ENCODE results near the gene GAB2. TPM values are rescaled to one million over a fixed set of nuclear protein-coding genes. Genes with fewer than 3 reads are reported as not detected.

Gene GAB2
- total and polyA plus RNA-seq, 2 of the 13 experiments (the other 11 are each of a cell fraction or from before 2014, with no cell fraction given) = 4.1 to 8.6 TPM

DNA sequence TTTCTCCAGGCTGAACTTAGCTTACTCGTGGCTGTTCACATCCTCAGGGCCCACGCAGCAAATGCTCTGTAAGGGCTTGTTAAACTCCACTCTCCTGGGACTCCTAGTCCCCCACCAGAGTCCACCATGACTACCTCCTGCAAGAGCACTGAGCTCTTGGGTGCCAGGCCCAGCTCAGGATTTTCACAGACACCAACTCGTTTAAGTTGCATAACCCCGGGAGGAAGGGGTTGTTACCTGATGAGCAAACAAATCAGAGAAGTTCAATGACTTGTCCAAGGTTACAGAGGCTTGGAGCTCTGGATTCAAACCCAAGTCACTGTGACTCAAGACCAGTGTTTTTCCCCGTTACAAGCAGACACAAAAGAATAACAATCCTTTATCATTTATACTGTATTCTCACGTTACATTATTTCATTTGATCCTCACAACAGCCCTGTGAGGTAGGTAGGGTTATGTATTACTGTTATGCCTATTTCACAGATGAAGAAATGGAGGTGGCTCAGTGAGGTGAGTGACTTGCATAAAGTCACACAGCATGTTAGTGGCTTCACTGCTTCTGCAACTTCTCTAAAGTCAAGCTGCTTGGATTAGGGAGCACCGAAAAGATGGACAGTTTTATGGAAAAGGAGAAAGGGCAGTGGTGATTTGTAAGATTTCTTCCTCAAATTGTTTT lies 246.6 kb downstream of the GAB2 start (continued):
- TF ChIP-seq MNT (IDR thresholded peaks at IDR 0.05) = no peak
- TF ChIP-seq, protein P1, sequence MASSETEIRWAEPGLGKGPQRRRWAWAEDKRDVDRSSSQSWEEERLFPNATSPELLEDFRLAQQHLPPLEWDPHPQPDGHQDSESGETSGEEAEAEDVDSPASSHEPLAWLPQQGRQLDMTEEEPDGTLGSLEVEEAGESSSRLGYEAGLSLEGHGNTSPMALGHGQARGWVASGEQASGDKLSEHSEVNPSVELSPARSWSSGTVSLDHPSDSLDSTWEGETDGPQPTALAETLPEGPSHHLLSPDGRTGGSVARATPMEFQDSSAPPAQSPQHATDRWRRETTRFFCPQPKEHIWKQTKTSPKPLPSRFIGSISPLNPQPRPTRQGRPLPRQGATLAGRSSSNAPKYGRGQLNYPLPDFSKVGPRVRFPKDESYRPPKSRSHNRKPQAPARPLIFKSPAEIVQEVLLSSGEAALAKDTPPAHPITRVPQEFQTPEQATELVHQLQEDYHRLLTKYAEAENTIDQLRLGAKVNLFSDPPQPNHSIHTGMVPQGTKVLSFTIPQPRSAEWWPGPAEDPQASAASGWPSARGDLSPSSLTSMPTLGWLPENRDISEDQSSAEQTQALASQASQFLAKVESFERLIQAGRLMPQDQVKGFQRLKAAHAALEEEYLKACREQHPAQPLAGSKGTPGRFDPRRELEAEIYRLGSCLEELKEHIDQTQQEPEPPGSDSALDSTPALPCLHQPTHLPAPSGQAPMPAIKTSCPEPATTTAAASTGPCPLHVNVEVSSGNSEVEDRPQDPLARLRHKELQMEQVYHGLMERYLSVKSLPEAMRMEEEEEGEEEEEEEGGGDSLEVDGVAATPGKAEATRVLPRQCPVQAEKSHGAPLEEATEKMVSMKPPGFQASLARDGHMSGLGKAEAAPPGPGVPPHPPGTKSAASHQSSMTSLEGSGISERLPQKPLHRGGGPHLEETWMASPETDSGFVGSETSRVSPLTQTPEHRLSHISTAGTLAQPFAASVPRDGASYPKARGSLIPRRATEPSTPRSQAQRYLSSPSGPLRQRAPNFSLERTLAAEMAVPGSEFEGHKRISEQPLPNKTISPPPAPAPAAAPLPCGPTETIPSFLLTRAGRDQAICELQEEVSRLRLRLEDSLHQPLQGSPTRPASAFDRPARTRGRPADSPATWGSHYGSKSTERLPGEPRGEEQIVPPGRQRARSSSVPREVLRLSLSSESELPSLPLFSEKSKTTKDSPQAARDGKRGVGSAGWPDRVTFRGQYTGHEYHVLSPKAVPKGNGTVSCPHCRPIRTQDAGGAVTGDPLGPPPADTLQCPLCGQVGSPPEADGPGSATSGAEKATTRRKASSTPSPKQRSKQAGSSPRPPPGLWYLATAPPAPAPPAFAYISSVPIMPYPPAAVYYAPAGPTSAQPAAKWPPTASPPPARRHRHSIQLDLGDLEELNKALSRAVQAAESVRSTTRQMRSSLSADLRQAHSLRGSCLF (CRISPR knock-in tag; IDR thresholded peaks at IDR 0.05; ENCODE audit: borderline replicate concordance) = no peak
- no peak for TF ChIP-seq ZBTB7A (CRISPR knock-in tag; IDR thresholded peaks at IDR 0.05)
- TF ChIP-seq ZSCAN29 (CRISPR knock-in tag; conservative IDR thresholded peaks at IDR 0.05) = no peak
- no peak for TF ChIP-seq ZFAT (CRISPR knock-in tag; conservative IDR thresholded peaks at IDR 0.05)
- TF ChIP-seq PPARG (CRISPR knock-in tag; conservative IDR thresholded peaks at IDR 0.05) = peak; percentile 71; the same call in 1 of the 2 replicates
- no peak for TF ChIP-seq MAFG (CRISPR knock-in tag; IDR thresholded peaks at IDR 0.05)
- no peak for TF ChIP-seq SUZ12 (IDR thresholded peaks at IDR 0.05; ENCODE audit: low read depth, low read length)
- TF ChIP-seq, protein P2, sequence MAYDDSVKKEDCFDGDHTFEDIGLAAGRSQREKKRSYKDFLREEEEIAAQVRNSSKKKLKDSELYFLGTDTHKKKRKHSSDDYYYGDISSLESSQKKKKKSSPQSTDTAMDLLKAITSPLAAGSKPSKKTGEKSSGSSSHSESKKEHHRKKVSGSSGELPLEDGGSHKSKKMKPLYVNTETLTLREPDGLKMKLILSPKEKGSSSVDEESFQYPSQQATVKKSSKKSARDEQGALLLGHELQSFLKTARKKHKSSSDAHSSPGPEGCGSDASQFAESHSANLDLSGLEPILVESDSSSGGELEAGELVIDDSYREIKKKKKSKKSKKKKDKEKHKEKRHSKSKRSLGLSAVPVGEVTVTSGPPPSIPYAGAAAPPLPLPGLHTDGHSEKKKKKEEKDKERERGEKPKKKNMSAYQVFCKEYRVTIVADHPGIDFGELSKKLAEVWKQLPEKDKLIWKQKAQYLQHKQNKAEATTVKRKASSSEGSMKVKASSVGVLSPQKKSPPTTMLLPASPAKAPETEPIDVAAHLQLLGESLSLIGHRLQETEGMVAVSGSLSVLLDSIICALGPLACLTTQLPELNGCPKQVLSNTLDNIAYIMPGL (CRISPR knock-in tag; IDR thresholded peaks at IDR 0.05; ENCODE audit: borderline replicate concordance in 1 of 2, low read depth in 1 of 2) = no peak
- TF ChIP-seq GPN1 (CRISPR knock-in tag; IDR thresholded peaks at IDR 0.05; ENCODE audit: borderline replicate concordance) = no peak
- no peak for TF ChIP-seq ZNF710 (CRISPR knock-in tag; IDR thresholded peaks at IDR 0.05; ENCODE audit: borderline replicate concordance)
- TF ChIP-seq ZNF496 (CRISPR knock-in tag; IDR thresholded peaks at IDR 0.05; ENCODE audit: insufficient replicate concordance) = no peak
- no peak for TF ChIP-seq SRSF4 (IDR thresholded peaks at IDR 0.05; ENCODE audit: low read depth, low read length, poor library complexity, severe bottlenecking)
- no peak for TF ChIP-seq ZSCAN31 (CRISPR knock-in tag; IDR thresholded peaks at IDR 0.05; ENCODE audit: low read depth)
- no peak for TF ChIP-seq ZNF784 (CRISPR knock-in tag; IDR thresholded peaks at IDR 0.05; ENCODE audit: borderline replicate concordance)
- TF ChIP-seq JUND (CRISPR knock-in tag; IDR thresholded peaks at IDR 0.05) = no peak
- TF ChIP-seq PHF5A (CRISPR knock-in tag; IDR thresholded peaks at IDR 0.05; ENCODE audit: low read depth, unreplicated experiment) = no peak
